GM20000 (cell line): ENCODE results near the gene CDH26.

Source experiments
- DNase-seq: peaks from one replicate; pipeline ENCODE4 v3.0.0; 2012; ENCODE audit warnings: low spot score
- TF ChIP-seq, protein P1 (sequence below): IDR thresholded peaks from 2 replicates; pipeline ENCODE4 v1.5.1; 2012; ENCODE audit warnings: mild to moderate bottlenecking, control low read depth; ENCODE audit errors: extremely low read depth, missing control alignments

The CDH26 gene

DNA sequence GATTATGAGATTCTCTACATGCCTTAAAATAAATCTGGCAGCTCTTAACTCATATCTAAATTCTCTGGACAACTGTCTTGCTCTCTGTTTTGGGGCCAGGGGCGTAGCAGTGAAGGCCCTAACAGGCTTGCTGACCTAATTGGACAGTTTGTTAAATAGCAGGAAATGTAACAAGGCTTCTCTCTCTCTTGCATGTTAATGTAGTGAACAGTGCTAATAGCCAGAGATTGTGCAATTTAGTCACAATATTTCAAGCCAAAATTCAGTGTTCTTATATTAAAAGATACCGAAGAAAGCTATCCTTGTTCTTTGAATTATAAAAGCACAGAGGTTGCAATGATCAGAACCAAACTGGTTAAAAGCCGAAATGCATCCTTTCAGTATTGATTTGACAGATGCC is 21.1 kb upstream of the CDH26 start:
- DNase-seq, result no peak
- TF ChIP-seq, protein P1, sequence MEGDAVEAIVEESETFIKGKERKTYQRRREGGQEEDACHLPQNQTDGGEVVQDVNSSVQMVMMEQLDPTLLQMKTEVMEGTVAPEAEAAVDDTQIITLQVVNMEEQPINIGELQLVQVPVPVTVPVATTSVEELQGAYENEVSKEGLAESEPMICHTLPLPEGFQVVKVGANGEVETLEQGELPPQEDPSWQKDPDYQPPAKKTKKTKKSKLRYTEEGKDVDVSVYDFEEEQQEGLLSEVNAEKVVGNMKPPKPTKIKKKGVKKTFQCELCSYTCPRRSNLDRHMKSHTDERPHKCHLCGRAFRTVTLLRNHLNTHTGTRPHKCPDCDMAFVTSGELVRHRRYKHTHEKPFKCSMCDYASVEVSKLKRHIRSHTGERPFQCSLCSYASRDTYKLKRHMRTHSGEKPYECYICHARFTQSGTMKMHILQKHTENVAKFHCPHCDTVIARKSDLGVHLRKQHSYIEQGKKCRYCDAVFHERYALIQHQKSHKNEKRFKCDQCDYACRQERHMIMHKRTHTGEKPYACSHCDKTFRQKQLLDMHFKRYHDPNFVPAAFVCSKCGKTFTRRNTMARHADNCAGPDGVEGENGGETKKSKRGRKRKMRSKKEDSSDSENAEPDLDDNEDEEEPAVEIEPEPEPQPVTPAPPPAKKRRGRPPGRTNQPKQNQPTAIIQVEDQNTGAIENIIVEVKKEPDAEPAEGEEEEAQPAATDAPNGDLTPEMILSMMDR, result no peak

DNA sequence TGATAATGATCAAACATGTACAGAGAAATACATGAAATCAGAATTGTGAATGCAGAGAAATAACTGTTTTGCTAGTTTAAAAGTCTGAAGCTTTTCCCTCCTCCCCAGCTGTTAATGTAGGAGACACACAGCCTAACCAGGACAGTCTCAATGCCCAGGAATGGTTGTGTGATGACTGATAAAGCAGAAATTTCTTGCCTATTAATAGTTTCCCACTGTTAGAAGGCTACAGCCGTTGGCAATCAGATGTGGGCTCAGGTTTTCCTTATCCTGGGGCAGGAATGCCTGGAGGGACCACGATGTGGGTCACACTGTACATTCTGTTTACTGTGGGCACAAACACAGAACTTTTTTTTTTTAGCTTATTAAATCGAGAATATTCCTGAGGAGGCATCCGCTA is 20.0 kb upstream of the CDH26 start:
- TF ChIP-seq, protein P1, result no peak
- DNase-seq, result no peak

- no peak for DNase-seq
- TF ChIP-seq, protein P1, result no peak
Observed at GRCh38 chr20:59938696-59939051, 19.5 kb upstream of the CDH26 start.

GRCh38 chr20:59939052-59939878 is 19.0 kb upstream of the CDH26 start:
- TF ChIP-seq, protein P1, result no peak
- no peak for DNase-seq

GRCh38 chr20:59939879-59940128 is 18.4 kb upstream of the CDH26 start:
- TF ChIP-seq, protein P1, result no peak
- DNase-seq, result no peak

DNA sequence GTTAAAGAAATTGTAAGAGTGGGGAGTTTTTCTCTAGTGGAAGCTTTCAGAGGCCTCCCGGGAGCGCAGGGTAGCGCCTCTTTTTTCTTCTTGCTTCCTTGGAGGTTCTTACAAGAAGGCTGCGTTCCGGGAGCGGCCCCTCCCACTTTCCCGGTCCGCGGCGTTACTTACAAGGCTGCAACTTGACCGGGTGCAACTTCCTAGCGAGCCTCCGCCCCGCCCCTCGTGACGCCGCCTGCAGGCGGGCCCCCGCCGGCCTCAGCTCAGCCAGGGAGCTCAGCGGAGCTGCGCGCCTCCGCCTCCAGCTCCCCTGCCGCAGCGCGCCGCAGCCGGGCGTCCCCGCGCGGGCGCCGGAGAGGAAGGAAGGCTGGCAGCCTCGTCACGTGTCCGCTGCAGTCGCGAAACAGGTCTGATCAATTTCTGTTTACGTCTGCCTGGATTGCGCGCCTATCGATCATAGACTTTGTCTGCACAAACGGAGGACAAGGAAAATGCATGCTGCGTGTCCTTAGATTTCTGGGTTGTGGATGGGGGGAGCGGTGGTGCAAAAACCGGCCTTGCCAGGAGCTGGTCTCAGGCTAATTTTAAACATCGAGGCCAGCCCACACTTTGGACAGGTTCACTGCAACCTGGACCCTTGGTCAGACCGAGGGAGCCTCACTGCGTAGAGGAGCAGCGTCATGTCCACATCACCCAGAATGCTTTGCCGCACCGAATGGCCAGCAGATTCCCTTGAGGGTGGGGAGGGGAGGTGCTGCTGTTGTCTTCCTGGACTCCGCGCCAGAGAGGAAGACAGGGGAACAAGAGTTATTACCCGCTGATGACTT is 17.9 kb upstream of the CDH26 start, which contains the start of the genes FAM217B and PPP1R3D:
TSS of gene FAM217B (plus strand) at position 261 of the 827 bp plus-strand sequence. CDS start 3,555 bp downstream, outside the sequence.
TSS of gene PPP1R3D (minus strand) at position 177 of the 827 bp plus-strand sequence. CDS start 374 bp downstream, outside the sequence.
- DNase-seq, result peak; percentile 98
- TF ChIP-seq, protein P1, result no peak

GRCh38 chr20:59940956-59941294 is 17.3 kb upstream of the CDH26 start:
- TF ChIP-seq, protein P1, result no peak
- no peak for DNase-seq
